ENCODE results near the gene SLC46A2.
A peak's percentile ranks its signal among the peaks of the same experiment; 100 is the strongest.

The SLC46A2 gene
- 0 to 0.11 (median 0) reads per million in 9 experiments for total RNA-seq

DNA sequence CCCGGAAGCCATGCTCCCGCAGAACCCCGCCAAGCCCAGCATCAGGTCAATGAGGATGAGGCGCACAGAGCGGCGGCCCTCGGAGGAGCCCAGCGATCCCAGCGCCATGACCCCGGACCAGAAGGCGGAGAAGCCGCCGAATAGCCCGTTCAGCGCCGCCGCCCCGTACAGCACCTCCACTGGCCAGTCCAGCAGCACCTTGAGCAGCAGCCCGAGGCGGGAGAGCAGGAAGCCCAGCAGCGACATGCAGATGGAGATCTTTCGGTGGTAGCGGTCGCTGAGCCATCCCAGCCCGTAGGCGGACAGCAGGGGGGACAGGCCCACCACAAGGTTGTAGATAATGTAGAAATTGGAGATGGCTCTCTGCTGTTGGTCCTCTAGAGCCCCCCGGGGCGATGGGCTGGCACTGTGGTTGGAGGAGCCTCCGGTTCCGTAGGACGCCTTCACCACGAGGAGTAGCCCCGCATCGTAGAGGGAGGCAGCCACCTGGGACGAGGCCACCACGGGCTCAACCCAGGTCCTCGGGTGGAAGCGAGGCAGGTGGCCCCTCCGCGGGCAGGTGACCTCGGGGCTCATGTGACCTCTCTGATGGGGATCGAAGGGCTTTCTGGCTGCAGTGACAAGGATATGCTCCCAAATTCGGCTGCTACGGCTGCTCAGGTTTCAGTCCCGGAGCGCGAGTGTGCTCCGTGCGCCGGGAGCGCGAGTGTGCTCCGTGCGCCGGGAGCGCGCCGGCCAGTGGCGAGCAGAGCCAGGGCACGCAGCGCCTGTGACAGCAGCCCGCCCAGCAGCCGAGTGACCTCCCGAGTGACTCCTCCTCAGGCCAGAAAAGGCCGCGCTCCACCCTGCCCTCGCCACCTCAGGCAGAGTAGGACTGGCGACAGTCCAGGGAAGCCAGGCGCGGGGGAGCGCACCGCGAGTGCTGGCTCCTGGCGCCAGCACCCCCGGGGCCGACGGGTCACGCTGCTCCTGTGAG, at the start of gene SLC46A2:
Gene SLC46A2 (minus strand): TSS at position 771 of the 976 bp plus-strand sequence. CDS start 195 bp downstream, at position 576.
- H3K36me3 Mint-ChIP-seq (ENCODE audit: insufficient read depth) = no peaks in the 10 kb centered on the region
- ATAC-seq (replicated peaks) (no peak), DNase-seq (no peak)
- no peak within 1 kb of the TSS for H3K27ac Mint-ChIP-seq
- no peaks in the 10 kb centered on the region for H3K9me3 Mint-ChIP-seq
- peaks cover 28 to 56% of the 10 kb centered on the region in 2 donors for H3K27me3 Mint-ChIP-seq
- peak within 1 kb of the TSS in 1 of 2 donors; percentile 33 for H3K4me3 Mint-ChIP-seq
- H3K4me1 Mint-ChIP-seq (ENCODE audit: low read depth in 2 of 2) = no peaks in the 10 kb centered on the region

- no peak overlapping the region for H3K27ac Mint-ChIP-seq
- H3K9me3 Mint-ChIP-seq = no peaks in the 10 kb centered on the region
- no peak overlapping the region for H3K4me3 Mint-ChIP-seq
- peaks cover 47% of the 10 kb centered on the region in 2 donors for H3K27me3 Mint-ChIP-seq
- H3K36me3 Mint-ChIP-seq (ENCODE audit: insufficient read depth) = no peaks in the 10 kb centered on the region
- H3K4me1 Mint-ChIP-seq (ENCODE audit: low read depth in 2 of 2) = no peaks in the 10 kb centered on the region
- no peak for DNase-seq
- ATAC-seq (replicated peaks) = no peak
Measured at GRCh38 chr9:112939418-112939817, 48.7 kb upstream of the SLC46A2 start.

DNA sequence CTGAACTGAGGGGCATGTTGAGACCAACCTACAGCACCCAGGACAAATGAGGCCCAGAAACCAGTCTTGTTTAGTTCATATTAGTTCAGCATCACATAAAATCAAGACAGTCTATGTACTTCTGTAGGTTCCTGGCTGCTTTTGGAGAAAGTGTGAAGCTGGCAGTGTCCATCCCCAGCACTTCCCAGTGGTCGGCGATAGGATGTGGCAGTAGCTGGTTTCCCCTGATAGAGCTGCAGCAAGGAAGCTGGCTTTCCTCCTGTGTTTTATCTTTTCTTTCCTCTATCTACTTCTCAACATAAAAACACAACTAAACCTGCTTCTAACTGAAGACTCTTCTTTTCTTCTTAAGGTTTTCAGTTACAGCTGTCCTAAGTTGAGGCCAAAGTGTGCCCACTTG, 43.0 kb upstream of the SLC46A2 start:
- Mint-ChIP-seq H3K27me3 (peaks cover 47 to 63% of the 10 kb centered on the region in 2 donors), H3K4me1 (ENCODE audit: low read depth in 2 of 2) (no peaks in the 10 kb centered on the region), H3K4me3 (no peak overlapping the region), H3K9me3 (no peaks in the 10 kb centered on the region), H3K27ac (no peak overlapping the region), H3K36me3 (ENCODE audit: insufficient read depth) (no peaks in the 10 kb centered on the region)
- no peak for ATAC-seq (replicated peaks)
- no peak for DNase-seq

- peaks cover 53 to 69% of the 10 kb centered on the region in 2 donors for H3K27me3 Mint-ChIP-seq
- no peak overlapping the region for H3K4me3 Mint-ChIP-seq
- H3K4me1 Mint-ChIP-seq (ENCODE audit: low read depth in 2 of 2) = peaks cover 0 to 2% of the 10 kb centered on the region in 2 donors
- H3K36me3 Mint-ChIP-seq (ENCODE audit: insufficient read depth) = no peaks in the 10 kb centered on the region
- no peak for ATAC-seq (replicated peaks)
- no peaks in the 10 kb centered on the region for H3K9me3 Mint-ChIP-seq
- H3K27ac Mint-ChIP-seq = no peak overlapping the region
- no peak for DNase-seq
Measured at GRCh38 chr9:112925058-112925641, 34.5 kb upstream of the SLC46A2 start.

GRCh38 chr9:112921549-112921948, 30.9 kb upstream of the SLC46A2 start:
- Mint-ChIP-seq H3K4me1 (ENCODE audit: low read depth in 2 of 2) (peaks cover 0 to 2% of the 10 kb centered on the region in 2 donors), H3K36me3 (ENCODE audit: insufficient read depth) (no peaks in the 10 kb centered on the region), H3K9me3 (no peaks in the 10 kb centered on the region), H3K27ac (no peak overlapping the region), H3K27me3 (peaks cover 29 to 58% of the 10 kb centered on the region in 2 donors), H3K4me3 (no peak overlapping the region)
- DNase-seq = no peak
- no peak for ATAC-seq (replicated peaks)

DNA sequence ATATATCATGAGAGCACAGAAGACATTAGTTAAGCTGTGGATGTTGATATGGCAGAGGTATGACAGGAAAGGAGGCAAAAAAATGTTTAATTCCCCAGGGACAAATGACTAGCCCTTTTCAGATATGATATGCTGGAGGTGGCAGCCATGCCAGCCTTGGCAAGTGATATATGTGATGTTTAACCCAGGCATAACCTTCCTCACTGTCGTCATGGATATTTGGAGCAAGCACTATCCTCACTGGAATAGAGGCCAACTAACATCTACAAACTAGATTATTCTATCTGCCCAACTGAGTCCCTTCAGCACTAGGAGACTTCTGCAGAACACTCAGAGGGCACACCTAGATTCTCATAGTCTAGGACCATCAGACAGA, 27.3 kb upstream of the SLC46A2 start:
- peaks cover 11 to 43% of the 10 kb centered on the region in 2 donors for H3K27me3 Mint-ChIP-seq
- H3K4me1 Mint-ChIP-seq (ENCODE audit: low read depth in 2 of 2) = no peaks in the 10 kb centered on the region
- no peak overlapping the region for H3K4me3 Mint-ChIP-seq
- no peak overlapping the region for H3K27ac Mint-ChIP-seq
- ATAC-seq (replicated peaks) (no peak), DNase-seq (no peak)
- H3K9me3 Mint-ChIP-seq = no peaks in the 10 kb centered on the region
- H3K36me3 Mint-ChIP-seq (ENCODE audit: insufficient read depth) = no peaks in the 10 kb centered on the region

DNA sequence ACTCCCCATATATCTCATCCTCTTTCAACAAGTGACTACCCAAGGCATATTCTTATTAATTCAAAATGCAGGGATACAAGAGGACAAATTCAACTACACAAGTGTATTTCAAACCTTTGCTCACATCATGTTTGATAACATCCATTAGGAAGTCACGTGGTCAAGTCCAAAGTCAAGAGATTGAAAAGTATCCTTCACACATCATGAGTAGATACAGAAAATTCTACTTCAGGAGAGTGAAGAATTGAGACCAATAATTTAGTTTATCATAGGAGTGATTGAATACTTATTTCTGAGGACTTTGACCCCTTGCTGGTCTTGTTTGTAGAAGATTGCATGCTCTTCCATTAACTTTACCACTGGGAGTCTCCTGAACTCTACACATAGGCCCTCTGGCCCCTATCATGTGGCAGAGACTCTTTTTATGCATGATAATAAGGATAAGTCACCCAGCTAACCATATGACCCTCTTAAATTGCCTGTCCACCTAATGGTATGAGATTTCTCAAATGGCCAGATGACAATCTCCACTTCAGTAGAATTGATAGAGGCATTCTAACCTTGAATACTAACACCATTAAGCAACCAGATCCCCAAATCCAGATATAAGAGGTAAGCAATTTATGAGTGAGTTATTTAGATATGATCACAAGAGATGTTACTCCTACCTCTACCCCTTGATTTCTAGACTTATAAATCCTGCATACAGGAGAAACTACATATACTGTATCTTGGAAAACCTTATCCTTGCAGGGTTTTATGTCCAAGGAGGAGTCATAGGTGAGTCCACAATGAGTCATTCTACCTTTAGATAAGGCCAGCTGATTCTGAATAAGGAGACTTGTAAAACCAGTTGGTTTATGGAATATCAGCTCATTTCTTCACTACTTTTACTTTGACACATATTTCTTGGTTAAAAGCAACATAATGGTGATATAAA, 26.6 kb upstream of the SLC46A2 start:
- no peak overlapping the region for H3K27ac Mint-ChIP-seq
- peaks cover 11 to 50% of the 10 kb centered on the region in 2 donors for H3K27me3 Mint-ChIP-seq
- no peak for ATAC-seq (replicated peaks)
- no peak for DNase-seq
- H3K36me3 Mint-ChIP-seq (ENCODE audit: insufficient read depth) = no peaks in the 10 kb centered on the region
- H3K4me1 Mint-ChIP-seq (ENCODE audit: low read depth in 2 of 2) = no peaks in the 10 kb centered on the region
- no peaks in the 10 kb centered on the region for H3K9me3 Mint-ChIP-seq
- H3K4me3 Mint-ChIP-seq = no peak overlapping the region

DNA sequence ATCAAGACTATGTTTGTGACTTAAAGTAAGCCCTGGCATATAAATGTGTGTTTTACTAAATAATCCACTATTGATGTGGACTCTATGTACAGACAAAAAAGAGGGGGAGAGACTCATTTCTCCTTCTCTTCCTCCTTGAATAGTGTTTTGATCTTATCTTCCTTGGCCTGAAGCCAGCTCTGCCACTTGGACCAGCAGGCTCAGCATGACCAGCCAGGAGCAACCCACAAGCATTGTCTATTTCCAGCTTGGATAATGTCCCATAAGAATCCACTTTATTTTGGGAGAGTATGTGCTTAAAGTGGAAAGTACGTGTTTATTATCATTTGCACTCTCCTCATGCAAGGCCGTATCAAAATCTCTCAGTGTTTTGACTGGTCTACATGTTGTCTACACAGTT, 23.8 kb upstream of the SLC46A2 start:
- Mint-ChIP-seq H3K27me3 (peaks cover 5 to 46% of the 10 kb centered on the region in 2 donors), H3K36me3 (ENCODE audit: insufficient read depth) (no peaks in the 10 kb centered on the region), H3K4me1 (ENCODE audit: low read depth in 2 of 2) (no peaks in the 10 kb centered on the region), H3K9me3 (no peaks in the 10 kb centered on the region), H3K27ac (no peak overlapping the region), H3K4me3 (no peak overlapping the region)
- DNase-seq (no peak), ATAC-seq (replicated peaks) (no peak)

GRCh38 chr9:112913326-112913725, 22.6 kb upstream of the SLC46A2 start:
- Mint-ChIP-seq H3K4me3 (no peak overlapping the region), H3K9me3 (no peaks in the 10 kb centered on the region), H3K36me3 (ENCODE audit: insufficient read depth) (no peaks in the 10 kb centered on the region), H3K4me1 (ENCODE audit: low read depth in 2 of 2) (no peaks in the 10 kb centered on the region), H3K27ac (no peak overlapping the region), H3K27me3 (peaks cover 5 to 36% of the 10 kb centered on the region in 2 donors)
- ATAC-seq (replicated peaks) (no peak), DNase-seq (no peak)

- no peak overlapping the region for H3K27ac Mint-ChIP-seq
- no peak for ATAC-seq (replicated peaks)
- H3K36me3 Mint-ChIP-seq (ENCODE audit: insufficient read depth) = no peaks in the 10 kb centered on the region
- peaks cover 5 to 32% of the 10 kb centered on the region in 2 donors for H3K27me3 Mint-ChIP-seq
- H3K4me3 Mint-ChIP-seq = no peak overlapping the region
- DNase-seq = no peak
- H3K9me3 Mint-ChIP-seq = no peaks in the 10 kb centered on the region
- no peaks in the 10 kb centered on the region for H3K4me1 Mint-ChIP-seq (ENCODE audit: low read depth in 2 of 2)
Measured at GRCh38 chr9:112912636-112913035, 22.0 kb upstream of the SLC46A2 start.

DNA sequence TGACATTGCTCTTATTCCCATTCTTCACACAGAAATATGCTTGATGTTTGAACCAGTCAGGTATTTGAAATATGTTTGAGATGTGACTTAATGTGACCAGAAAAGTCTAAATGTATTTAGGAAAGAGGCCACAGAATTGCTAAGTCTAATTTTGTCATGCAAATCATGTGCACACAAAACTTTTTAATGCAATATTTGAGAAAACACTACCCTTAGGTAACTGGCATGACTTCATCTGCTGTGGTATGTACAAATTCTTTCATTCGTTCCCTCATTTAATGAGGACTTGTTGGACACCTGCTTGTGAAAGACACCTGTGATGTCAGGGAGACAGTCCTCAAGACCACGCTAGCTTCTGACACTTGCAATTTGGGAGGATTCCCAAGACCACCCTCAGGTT, 21.1 kb upstream of the SLC46A2 start:
- Mint-ChIP-seq H3K36me3 (ENCODE audit: insufficient read depth) (no peaks in the 10 kb centered on the region), H3K27me3 (peaks cover 5 to 41% of the 10 kb centered on the region in 2 donors), H3K4me3 (no peak overlapping the region), H3K4me1 (ENCODE audit: low read depth in 2 of 2) (no peaks in the 10 kb centered on the region), H3K27ac (no peak overlapping the region), H3K9me3 (no peaks in the 10 kb centered on the region)
- ATAC-seq (replicated peaks) (no peak), DNase-seq (no peak)

- no peaks in the 10 kb centered on the region for H3K4me1 Mint-ChIP-seq (ENCODE audit: low read depth in 2 of 2)
- no peak for DNase-seq
- H3K27me3 Mint-ChIP-seq = peaks cover 0 to 31% of the 10 kb centered on the region in 2 donors
- ATAC-seq (replicated peaks) = no peak
- H3K27ac Mint-ChIP-seq = no peak overlapping the region
- no peaks in the 10 kb centered on the region for H3K36me3 Mint-ChIP-seq (ENCODE audit: insufficient read depth)
- no peaks in the 10 kb centered on the region for H3K9me3 Mint-ChIP-seq
- no peak overlapping the region for H3K4me3 Mint-ChIP-seq
Measured at GRCh38 chr9:112905084-112905483, 14.4 kb upstream of the SLC46A2 start.

DNA sequence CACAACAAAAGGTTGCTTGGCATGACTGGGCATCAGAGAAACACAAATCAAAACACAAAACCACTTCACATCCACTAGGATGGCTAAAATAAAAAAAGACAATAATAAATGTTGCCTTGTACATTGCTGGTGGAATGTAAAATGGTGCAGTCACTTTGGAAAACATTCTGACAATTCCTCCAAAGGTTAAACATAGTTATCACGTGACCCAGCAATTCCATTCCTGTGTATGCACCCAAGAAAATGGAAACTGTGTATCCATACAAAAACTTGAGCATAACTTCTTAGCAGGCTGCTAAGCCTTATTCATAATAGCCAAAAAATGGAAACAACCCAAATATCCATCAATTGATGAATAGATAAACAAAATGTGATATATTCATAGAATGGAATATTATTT, 10.2 kb upstream of the SLC46A2 start:
- DNase-seq (no peak), ATAC-seq (replicated peaks) (no peak)
- Mint-ChIP-seq H3K9me3 (peaks cover 1 to 3% of the 10 kb centered on the region in 2 donors), H3K4me3 (no peak overlapping the region), H3K27ac (no peak overlapping the region), H3K27me3 (peaks cover 26 to 32% of the 10 kb centered on the region in 2 donors), H3K36me3 (ENCODE audit: insufficient read depth) (no peaks in the 10 kb centered on the region), H3K4me1 (ENCODE audit: low read depth in 2 of 2) (peaks cover 0 to 2% of the 10 kb centered on the region in 2 donors)

Data from effector memory CD8-positive, alpha-beta T cell (primary cell).